Pancreas (tissue), 10 donors: ENCODE results near the gene VSIG4. TPM values are rescaled to one million over a fixed set of nuclear protein-coding genes. Genes with fewer than 3 reads are reported as not detected.
A peak's percentile ranks its signal among the peaks of the same experiment; 100 is the strongest.

Experiments
- ATAC-seq, 4 donors: fragments of 200-7000 bp; cut with Tn5 transposase; one replicate each; pipeline versions ENCODE4 v1.8.0 to v1.9.1; 2020; ENCODE audit warnings: mild to moderate bottlenecking in 4 of 4, moderate library complexity in 4 of 4
- DNase-seq, 6 donors: peaks; one replicate each; pipeline ENCODE4 v3.0.0-alpha.2; 2020
- FAIRE-seq: peaks from 2 replicates; lab custom pipeline; 2012; peaks lifted over from hg19 to GRCh38; lab: Jason Lieb, UNC
- H3K27ac ChIP-seq, 4 donors: fragments of 200-600 bp; sonication (generic); 1 replicate in 3 of 4; 2 replicates in 1 of 4; pipeline versions ENCODE4 v1.5.0 to v1.8.0; 2020
- H3K27me3 ChIP-seq, 4 donors: fragments of 200-600 bp; one replicate each; pipeline ENCODE4 v1.8.0; 2021
- H3K36me3 ChIP-seq, 3 donors: fragments of 200-600 bp; sonication (generic) in 1 of 3; one replicate each; pipeline versions ENCODE4 v1.5.0 to v1.8.0; 2020 to 2021
- H3K4me1 ChIP-seq, 3 donors: fragments of 200-600 bp; one replicate each; pipeline ENCODE4 v1.8.0; 2021
- H3K4me3 ChIP-seq, 4 donors: fragments of 200-600 bp; sonication (generic) in 2 of 4; one replicate each; pipeline versions ENCODE4 v1.5.0 to v1.8.0; 2020 to 2021
- H3K9me3 ChIP-seq, 4 donors: fragments of 200-600 bp; one replicate each; pipeline ENCODE4 v1.8.0; 2021
- CTCF ChIP-seq, 4 donors: fragments of 200-600 bp; sonication (generic) in 3 of 4; IDR thresholded peaks; one replicate each; pipeline versions ENCODE4 v1.5.0 to v1.8.0; 2021; ENCODE audit warnings: antibody characterized with exemption in 4 of 4
- WGBS, 2 donors: extraction: QIAGEN DNeasy Blood & Tissue Kit; methylation state at CpG; one replicate each; pipeline ENCODE4 v1.1.7; 2013; 5-methylcytosine and 5-hydroxymethylcytosine counted together
- intact Hi-C, 3 donors: fragments of 100-400 bp; cut with DNase I; formaldehyde crosslinking; loops; one replicate each; pipeline versions ENCODE4 v1.11.1 to v1.14.2; 2022
- polyA plus RNA-seq, 2 donors: library from polyadenylated mRNA; stranded (reverse); fragments of 200-250 nt; gene quantifications; one replicate each; pipeline ENCODE4 v1.2.3, GENCODE V29; 2013
- total RNA-seq, 6 donors: library from RNA; stranded (reverse); fragmentation: NEBNext Ultra II Directional in 4 of 6; extraction: Animal tissue kit (Norgen Biotek cat#: 25700) in 4 of 6; gene quantifications; one replicate each; pipeline versions ENCODE4 v1.2.1 to v1.2.4, GENCODE V29; 2021 to 2023
- donor health status: healthy with polysubstance abuse.
- donor health status: DM: no; HTN: no; CAD: no; lungs with moderate emphysema.
- donor health status: DM: no; HTN: no; CAD: no.
- donor health status: control.
- donor health status: control.
- donor health status: Bipolar disorder and iron deficiency.
- donor health status: DM: yes; HTN: yes; CAD: no.
- donor health status: DM: no; HTN: no; CAD: no.
- donor health status: DM: no; HTN: no; CAD: no.
- donor health status: DM: yes; HTN: yes; CAD: no.

Gene VSIG4
- total and polyA plus RNA-seq, 8 donors: 1.4 to 42.6 (median 5.0) TPM

GRCh38 chrX:66046612-66047235 is 6.8 kb upstream of the VSIG4 start:
- ATAC-seq: peak in 1 of 4 donors; percentile 31
- no peak for TF ChIP-seq CTCF (IDR thresholded peaks at IDR 0.05)
- Histone ChIP-seq H3K4me1 (no peaks in the 10 kb centered on the region), H3K27ac (no peak overlapping the region), H3K27me3 (no peaks in the 10 kb centered on the region), H3K36me3 (no peaks in the 10 kb centered on the region), H3K4me3 (no peak overlapping the region), H3K9me3 (no peaks in the 10 kb centered on the region)
- WGBS, 2 donors: 39 to 43% methylated on average over 2 of the region's 2 CpGs
- FAIRE-seq: peak; percentile 41
- intact Hi-C loops: no loop called here
- no peak for DNase-seq

GRCh38 chrX:66045894-66046293 is 6.0 kb upstream of the VSIG4 start:
- H3K9me3 ChIP-seq: no peaks in the 10 kb centered on the region
- intact Hi-C loops: no loop called here

GRCh38 chrX:66043584-66043983 is 3.7 kb upstream of the VSIG4 start:
- H3K27me3 ChIP-seq: no peaks in the 10 kb centered on the region
- DNase-seq (no peak), ATAC-seq (no peak), FAIRE-seq (no peak)
- TF ChIP-seq CTCF (IDR thresholded peaks at IDR 0.05): no peak
- 88 to 95% methylated on average over 3 of the region's 3 CpGs for WGBS, 2 donors
- no peaks in the 10 kb centered on the region for H3K4me1 ChIP-seq
- intact Hi-C loops: no loop called here
- no peak overlapping the region for H3K27ac ChIP-seq
- no peaks in the 10 kb centered on the region for H3K36me3 ChIP-seq
- H3K4me3 ChIP-seq: no peak overlapping the region
- H3K9me3 ChIP-seq: no peaks in the 10 kb centered on the region

More at GRCh38 chrX:66045894-66046293, 6.0 kb upstream of the VSIG4 start:
- DNase-seq (no peak), FAIRE-seq (no peak), ATAC-seq (no peak)
- Histone ChIP-seq H3K4me3 (no peak overlapping the region), H3K27me3 (no peaks in the 10 kb centered on the region), H3K36me3 (no peaks in the 10 kb centered on the region), H3K27ac (no peak overlapping the region), H3K4me1 (no peaks in the 10 kb centered on the region)
- TF ChIP-seq CTCF (IDR thresholded peaks at IDR 0.05): no peak

GRCh38 chrX:66042307-66043077 is 2.6 kb upstream of the VSIG4 start:
- intact Hi-C loops: no loop called here
- Histone ChIP-seq H3K4me1 (no peaks in the 10 kb centered on the region), H3K36me3 (no peaks in the 10 kb centered on the region), H3K27ac (no peak overlapping the region), H3K4me3 (no peak overlapping the region), H3K27me3 (no peaks in the 10 kb centered on the region), H3K9me3 (no peaks in the 10 kb centered on the region)
- FAIRE-seq: no peak
- WGBS, 2 donors: 35 to 49% methylated on average over 3 of the region's 3 CpGs
- ATAC-seq: no peak
- TF ChIP-seq CTCF (IDR thresholded peaks at IDR 0.05): no peak
- no peak for DNase-seq

GRCh38 chrX:66038115-66038514 is 1.8 kb downstream of the VSIG4 start:
- no peaks in the 10 kb centered on the region for H3K27me3 ChIP-seq
- FAIRE-seq: no peak
- no peak for ATAC-seq

More at GRCh38 chrX:66038115-66038514, 1.8 kb downstream of the VSIG4 start:
- Histone ChIP-seq H3K4me1 (no peaks in the 10 kb centered on the region), H3K9me3 (no peaks in the 10 kb centered on the region), H3K36me3 (no peaks in the 10 kb centered on the region), H3K4me3 (no peak overlapping the region), H3K27ac (no peak overlapping the region)
- intact Hi-C loops: no loop called here
- no peak for DNase-seq
- no peak for TF ChIP-seq CTCF (IDR thresholded peaks at IDR 0.05)
- WGBS, 2 donors: 81 to 97% methylated on average over 1 of the region's 1 CpG
